GM23338 (cell line): ENCODE results near the gene SORL1.

Experiments
- CTCF ChIP-seq, 2 experiments: fragments of 200-600 bp in 1 of 2; sonication (generic) in 1 of 2; conservative IDR thresholded peaks; 2 replicates each; pipeline versions ENCODE4 v1.5.1 to v1.6.1; 2016 to 2017; ENCODE audit warnings: antibody characterized with exemption in 2 of 2, low read depth in 2 of 2, mild to moderate bottlenecking in 2 of 2, moderate library complexity in 1 of 2
- POLR2AphosphoS5 ChIP-seq: IDR thresholded peaks from 2 replicates; pipeline ENCODE4 v1.6.1; 2016; ENCODE audit warnings: antibody characterized with exemption, low read depth

- TF ChIP-seq CTCF (conservative IDR thresholded peaks at IDR 0.05; ENCODE audit: low read depth in 2 of 2) (no peak), POLR2AphosphoS5 (no peak)
These were observed 47.3 kb downstream of the SORL1 start for GRCh38 chr11:121499405-121499804.
